Adipocyte (in vitro differentiated cells): ENCODE measurements around the gene NSMF.

Experiments used
- DNase-seq: peaks from one replicate; pipeline ENCODE4 v3.0.0-alpha.2; 2015; ENCODE audit warnings: low read depth
- H3K27me3 ChIP-seq: replicated peaks from 2 replicates; pipeline ENCODE4 v1.7.0; 2013; ENCODE audit warnings: mild to moderate bottlenecking, low read length, moderate library complexity; ENCODE audit not compliant: control insufficient read depth, insufficient read depth
- H3K36me3 ChIP-seq: 2 replicates; pipeline ENCODE4 v1.7.0; 2013; ENCODE audit warnings: low read length, mild to moderate bottlenecking, moderate library complexity; ENCODE audit not compliant: control insufficient read depth, insufficient read depth, severe bottlenecking
- H3K4me1 ChIP-seq: 2 replicates; pipeline ENCODE4 v1.7.0; 2013; ENCODE audit warnings: mild to moderate bottlenecking, low read length, moderate library complexity; ENCODE audit not compliant: control insufficient read depth, insufficient read depth
- H3K4me3 ChIP-seq: 2 replicates; pipeline ENCODE4 v1.7.0; 2013; ENCODE audit warnings: mild to moderate bottlenecking, low read length, moderate library complexity
- H3K9ac ChIP-seq: 2 replicates; pipeline ENCODE4 v1.7.0; 2013; ENCODE audit warnings: mild to moderate bottlenecking, low read length, moderate library complexity
- H3K9me3 ChIP-seq: 2 replicates; pipeline ENCODE4 v1.7.0; 2013; ENCODE audit warnings: mild to moderate bottlenecking, low read length, moderate library complexity; ENCODE audit not compliant: control insufficient read depth

Gene NSMF

DNA sequence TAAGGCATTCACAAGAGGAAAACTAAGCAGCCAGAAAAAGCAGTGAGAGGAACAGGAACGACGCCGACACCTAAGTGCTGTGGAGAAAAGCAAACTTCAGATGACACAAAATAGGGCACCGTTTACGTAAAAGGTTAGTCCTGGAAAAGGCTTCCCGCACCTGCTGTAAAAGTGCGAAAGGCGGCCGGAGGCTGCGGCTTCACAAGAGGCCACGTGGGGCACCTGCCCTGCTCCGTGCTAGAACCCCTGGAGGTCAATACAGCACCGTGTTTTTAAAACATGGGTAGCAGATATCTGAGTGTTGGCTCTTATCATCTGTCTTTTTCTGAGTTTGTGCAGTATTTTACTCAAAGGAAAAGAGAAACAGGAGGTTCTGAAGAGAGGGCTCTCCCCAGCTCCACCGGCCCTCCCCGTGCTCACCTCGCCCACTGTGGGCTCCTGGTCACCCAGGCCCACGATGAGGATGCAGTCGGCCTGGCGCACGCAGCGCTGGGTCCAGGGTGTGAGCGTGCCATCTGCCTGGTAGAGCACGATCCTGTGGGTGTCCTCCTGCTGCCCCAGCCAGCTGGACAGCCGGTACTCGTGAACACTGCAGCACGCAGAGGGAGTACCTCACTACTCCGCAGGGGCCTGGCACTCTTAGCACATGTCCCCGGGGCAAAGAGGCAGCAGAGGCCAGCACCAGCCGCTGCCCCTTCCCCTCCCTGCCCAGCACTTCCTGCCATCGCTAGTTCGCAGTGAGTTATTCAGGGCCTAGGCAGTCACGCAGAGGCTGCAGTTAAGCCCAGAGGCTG lies 21.0 kb upstream of the NSMF start:
- no peak for DNase-seq
- no peak overlapping the region for H3K9ac ChIP-seq
- peaks cover 13% of the 10 kb centered on the region for H3K36me3 ChIP-seq

DNA sequence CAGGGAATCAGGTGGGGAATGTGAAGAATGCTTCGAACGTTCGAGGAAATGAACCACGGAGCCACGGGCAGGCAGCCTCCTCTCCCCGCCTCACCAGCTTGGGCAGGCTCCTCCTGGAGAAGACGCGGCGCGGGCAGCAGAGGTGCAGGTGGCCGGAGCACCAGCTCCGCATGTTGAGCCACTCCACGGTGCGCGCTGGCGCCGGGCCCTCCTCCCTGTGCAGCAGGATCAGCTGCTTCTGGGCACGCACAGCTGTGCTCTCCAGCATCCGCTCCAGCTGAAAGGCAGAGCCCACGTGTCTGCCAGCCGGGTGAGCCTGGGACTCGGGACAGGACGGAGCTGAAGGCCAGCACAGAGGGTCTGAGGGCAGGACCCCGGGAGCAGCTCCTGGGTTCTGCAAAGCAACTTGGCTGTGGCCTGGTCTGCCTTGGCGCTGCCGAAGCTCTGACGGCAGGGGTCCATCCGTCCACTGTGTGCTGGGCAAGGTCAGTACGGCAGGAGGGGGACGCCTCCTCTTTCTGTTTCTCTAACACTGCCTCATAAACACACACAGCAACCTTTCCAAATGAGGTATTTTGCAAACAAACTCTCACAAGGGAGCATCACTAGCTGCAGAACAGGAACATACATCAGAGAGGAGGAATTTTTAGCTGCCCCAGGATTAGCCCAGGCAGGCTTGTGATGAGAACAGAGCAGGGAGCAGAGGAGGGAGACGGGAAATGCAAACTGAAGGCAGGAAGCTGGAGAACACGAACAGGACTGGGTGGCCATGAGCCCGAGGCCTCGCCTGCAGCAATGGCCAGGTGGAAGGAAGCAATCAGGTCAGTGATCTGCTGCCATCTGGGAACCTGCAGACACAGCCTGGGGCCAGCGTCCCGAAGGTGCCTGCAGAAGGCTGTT lies 20.1 kb upstream of the NSMF start:
- Histone ChIP-seq H3K9me3 (peaks cover 11% of the 10 kb centered on the region), H3K36me3 (peaks cover 13% of the 10 kb centered on the region), H3K9ac (no peak overlapping the region), H3K4me3 (no peak overlapping the region), H3K27me3 (no peaks in the 10 kb centered on the region), H3K4me1 (peaks cover 8% of the 10 kb centered on the region)
- DNase-seq: no peak

More for the DNA sequence above, 21.0 kb upstream of the NSMF start:
- peaks cover 8% of the 10 kb centered on the region for H3K4me1 ChIP-seq
- peaks cover 11% of the 10 kb centered on the region for H3K9me3 ChIP-seq
- H3K27me3 ChIP-seq: no peaks in the 10 kb centered on the region
- no peak overlapping the region for H3K4me3 ChIP-seq

DNA sequence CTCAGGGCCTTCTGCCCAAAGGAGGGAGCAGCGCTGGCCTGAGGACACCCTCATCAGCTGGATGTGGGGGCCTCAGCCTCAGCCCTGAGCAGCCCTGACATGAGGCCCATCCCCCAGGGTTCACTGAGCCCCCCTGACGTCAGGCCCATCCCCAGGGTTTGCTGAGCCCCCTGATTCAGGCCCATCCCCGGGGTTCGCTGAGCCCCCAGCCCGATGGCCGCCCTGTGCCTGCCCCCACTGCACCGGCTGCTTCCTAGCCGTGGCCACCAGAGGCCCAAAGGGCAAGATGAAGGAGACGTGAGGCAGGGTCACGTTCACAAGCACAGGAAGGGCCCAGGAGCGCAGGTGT lies 19.5 kb upstream of the NSMF start:
- Histone ChIP-seq H3K9ac (no peak overlapping the region), H3K4me3 (no peak overlapping the region), H3K9me3 (peaks cover 11% of the 10 kb centered on the region), H3K36me3 (peaks cover 13% of the 10 kb centered on the region), H3K27me3 (no peaks in the 10 kb centered on the region), H3K4me1 (peaks cover 8% of the 10 kb centered on the region)
- no peak for DNase-seq

DNA sequence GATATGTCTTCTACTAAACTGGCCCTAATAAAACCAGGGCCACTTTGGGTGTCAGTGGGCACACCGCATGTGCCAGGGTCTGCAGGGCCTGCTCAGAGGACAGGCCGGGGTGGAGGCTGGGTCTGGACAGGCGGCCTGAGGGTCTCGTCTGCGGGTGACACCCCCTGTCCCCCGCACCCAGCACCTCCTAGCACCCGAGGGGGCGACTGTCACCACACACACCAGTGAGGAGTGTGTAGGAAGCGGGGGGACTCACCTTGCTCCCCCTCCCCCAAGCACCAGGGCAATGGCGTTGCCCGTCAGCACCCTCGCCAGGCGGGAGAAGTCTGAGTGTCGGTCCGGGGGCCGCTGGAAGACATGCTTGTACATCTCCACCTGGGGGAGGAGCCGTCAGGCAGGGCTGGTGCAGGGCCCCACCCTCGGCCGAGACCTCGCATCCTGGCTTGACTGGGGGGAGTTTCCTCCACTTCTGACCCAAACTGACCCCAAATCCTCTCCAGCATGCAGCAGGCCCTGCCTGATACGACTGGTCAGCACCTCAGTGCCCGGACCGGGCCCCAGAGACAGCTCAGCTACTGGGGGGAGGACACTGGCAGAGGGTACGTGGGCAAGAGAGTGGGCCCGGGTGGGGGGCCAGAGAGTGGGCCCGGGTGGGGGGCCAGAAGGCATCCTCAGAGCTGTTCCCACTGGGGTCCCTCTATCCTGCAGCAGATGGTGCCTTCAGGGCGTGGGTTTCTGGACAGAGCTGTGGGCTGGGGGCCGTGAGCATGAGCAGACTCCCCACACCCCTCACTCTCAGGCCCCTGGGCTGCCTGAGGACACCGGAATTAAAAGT lies 18.9 kb upstream of the NSMF start:
- Histone ChIP-seq H3K9me3 (peaks cover 11% of the 10 kb centered on the region), H3K4me3 (no peak overlapping the region), H3K27me3 (no peaks in the 10 kb centered on the region), H3K4me1 (peaks cover 8% of the 10 kb centered on the region), H3K36me3 (peaks cover 13% of the 10 kb centered on the region), H3K9ac (no peak overlapping the region)
- no peak for DNase-seq

DNA sequence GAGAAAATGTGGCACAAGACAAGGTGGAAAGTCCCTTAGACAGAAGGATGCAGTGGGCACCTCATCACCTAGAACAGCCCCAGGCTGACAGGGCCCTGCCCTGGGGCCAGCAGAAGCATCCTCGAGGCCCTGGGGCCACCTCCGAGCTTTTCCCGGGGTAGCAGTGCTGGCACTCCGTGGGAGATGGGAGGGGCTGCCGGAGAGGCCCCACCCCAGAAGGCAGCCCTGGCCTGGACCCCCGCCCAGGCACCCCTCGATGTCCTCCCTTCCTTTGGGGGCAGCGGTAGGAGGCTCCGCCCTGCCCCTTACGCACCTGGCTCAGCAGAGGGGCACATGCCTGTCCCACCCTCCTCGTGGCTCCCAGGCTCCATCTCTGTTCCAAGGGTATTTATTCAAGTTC lies 17.7 kb upstream of the NSMF start:
- peaks cover 13% of the 10 kb centered on the region for H3K36me3 ChIP-seq
- DNase-seq: no peak
- H3K9ac ChIP-seq: no peak overlapping the region
- no peak overlapping the region for H3K4me3 ChIP-seq
- peaks cover under 1% of the 10 kb centered on the region for H3K4me1 ChIP-seq
- H3K9me3 ChIP-seq: peaks cover 11% of the 10 kb centered on the region
- H3K27me3 ChIP-seq: no peaks in the 10 kb centered on the region

DNA sequence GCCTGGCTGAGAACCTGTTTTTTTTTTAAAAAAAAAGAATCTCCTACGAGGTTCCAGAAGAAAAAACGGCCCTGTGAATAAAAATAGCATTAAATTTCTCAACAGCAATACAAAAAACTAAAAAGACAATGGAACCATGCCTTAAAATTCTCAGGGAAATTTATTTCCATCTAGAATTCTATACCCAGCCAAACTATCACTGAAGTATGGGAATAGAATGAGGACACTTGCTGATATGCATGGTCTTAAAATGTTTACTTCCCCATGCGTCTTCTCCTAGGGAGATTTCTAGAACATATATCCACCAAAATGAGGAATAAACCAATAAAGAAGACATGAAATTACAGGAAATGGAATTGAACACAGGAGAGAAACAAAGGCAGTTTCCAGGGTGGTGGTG lies 16.5 kb upstream of the NSMF start:
- no peak overlapping the region for H3K9ac ChIP-seq
- H3K4me3 ChIP-seq: no peak overlapping the region
- DNase-seq: no peak
- no peaks in the 10 kb centered on the region for H3K4me1 ChIP-seq
- H3K27me3 ChIP-seq: no peaks in the 10 kb centered on the region
- H3K9me3 ChIP-seq: peaks cover 11% of the 10 kb centered on the region
- H3K36me3 ChIP-seq: peaks cover 13% of the 10 kb centered on the region

DNA sequence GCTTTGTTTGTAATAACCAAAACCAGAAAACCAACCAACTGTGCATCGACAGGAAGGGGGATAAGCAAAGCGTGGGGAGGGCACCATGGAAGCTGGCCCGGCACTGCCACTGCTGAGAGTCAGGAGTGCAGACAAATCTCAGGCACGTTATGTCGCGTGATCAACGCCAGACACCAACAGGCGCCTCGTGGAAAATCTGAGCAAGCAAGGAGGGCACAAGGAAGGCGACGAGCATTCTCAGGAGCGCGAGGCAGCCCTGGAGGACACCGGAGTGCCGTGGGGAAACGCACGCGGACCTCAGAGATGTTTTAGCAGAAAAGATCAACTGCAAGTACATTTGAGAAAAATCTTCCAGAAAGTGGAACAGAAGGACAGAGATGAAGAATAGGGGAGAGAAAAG lies 15.1 kb upstream of the NSMF start:
- Histone ChIP-seq H3K9me3 (peaks cover 11% of the 10 kb centered on the region), H3K4me1 (no peaks in the 10 kb centered on the region), H3K4me3 (no peak overlapping the region), H3K9ac (no peak overlapping the region), H3K27me3 (no peaks in the 10 kb centered on the region), H3K36me3 (peaks cover 10% of the 10 kb centered on the region)
- no peak for DNase-seq

DNA sequence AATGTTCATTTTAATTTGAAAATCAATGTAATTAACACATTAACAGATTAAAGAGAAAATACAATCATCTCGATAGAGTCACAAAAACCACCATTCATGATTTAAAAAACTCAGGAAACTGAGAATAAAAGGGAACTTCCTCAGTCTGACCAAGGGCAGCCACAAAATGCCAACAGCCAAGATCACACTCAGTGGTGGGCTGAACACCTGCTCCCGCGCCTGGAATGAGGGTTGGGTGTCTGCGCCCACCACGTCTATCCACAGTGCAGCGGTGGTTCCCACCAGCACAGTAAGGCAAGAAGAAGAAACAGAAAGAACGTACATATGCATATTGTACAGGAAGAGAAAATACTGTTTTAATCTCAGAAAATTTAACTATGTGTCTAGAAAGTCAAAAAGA lies 11.7 kb upstream of the NSMF start:
- Histone ChIP-seq H3K36me3 (peaks cover 5% of the 10 kb centered on the region), H3K4me1 (no peaks in the 10 kb centered on the region), H3K27me3 (no peaks in the 10 kb centered on the region), H3K9me3 (peaks cover 2% of the 10 kb centered on the region), H3K4me3 (no peak overlapping the region), H3K9ac (no peak overlapping the region)
- DNase-seq: no peak

DNA sequence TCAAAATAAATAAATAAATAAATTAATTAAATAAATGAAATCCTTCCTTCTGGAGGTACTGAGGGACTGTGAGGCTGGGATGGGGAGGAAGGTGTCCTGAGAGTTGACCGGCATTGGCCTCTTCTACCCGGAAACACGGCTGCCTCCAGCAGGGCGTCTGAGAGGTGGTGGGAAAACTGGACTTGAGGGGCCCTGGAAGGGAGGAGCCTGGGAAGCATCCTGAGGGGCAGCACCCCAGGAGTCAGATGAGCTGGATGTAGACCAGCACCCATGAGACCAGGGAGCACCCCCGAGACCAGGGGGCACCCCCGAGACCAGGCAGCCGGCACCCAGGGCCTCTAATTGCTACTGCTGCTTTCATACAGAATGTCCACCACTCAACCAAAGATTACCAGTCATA lies 8.8 kb upstream of the NSMF start:
- H3K4me1 ChIP-seq: no peaks in the 10 kb centered on the region
- no peak for DNase-seq
- no peaks in the 10 kb centered on the region for H3K27me3 ChIP-seq
- peaks cover 3% of the 10 kb centered on the region for H3K36me3 ChIP-seq
- H3K4me3 ChIP-seq: no peak overlapping the region
- H3K9ac ChIP-seq: no peak overlapping the region
- H3K9me3 ChIP-seq: no peaks in the 10 kb centered on the region

DNA sequence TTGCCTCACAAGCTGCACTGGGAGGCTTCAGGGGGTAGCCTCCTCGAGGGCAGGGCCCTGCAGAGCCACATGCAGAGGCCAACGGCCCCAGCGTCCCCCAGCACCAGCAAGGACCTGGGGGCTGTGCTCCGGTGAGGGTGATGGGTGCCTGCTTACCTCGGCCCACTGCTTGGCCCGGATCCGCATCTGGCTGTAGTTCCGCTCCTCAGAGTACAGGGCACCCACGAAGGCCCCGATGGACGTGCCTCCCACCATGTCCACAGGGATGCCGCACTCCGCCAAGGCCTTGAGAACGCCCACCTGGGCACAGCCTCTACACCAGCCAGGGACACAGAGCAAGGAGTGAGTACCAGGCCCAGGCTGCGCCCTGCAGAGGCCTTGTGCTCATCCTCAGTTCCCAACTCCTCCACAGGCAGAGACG lies 8.0 kb upstream of the NSMF start:
- no peak for DNase-seq
- Histone ChIP-seq H3K27me3 (no peaks in the 10 kb centered on the region), H3K9ac (no peak overlapping the region), H3K4me3 (no peak overlapping the region), H3K36me3 (peaks cover 3% of the 10 kb centered on the region), H3K4me1 (no peaks in the 10 kb centered on the region), H3K9me3 (no peaks in the 10 kb centered on the region)
